Activated CD8-positive, alpha-beta memory T cell treated with anti-CD3 and anti-CD28 coated beads for 36 hours (primary cell): Measurements from ENCODE around the gene SIAH1. TPM values are rescaled to one million over a fixed set of nuclear protein-coding genes. Genes with fewer than 3 reads are reported as not detected.

Experiments
- CTCF ChIA-PET: fragments of 350-600 bp; sonication (Branson Sonifier 250); formaldehyde crosslinking; loops from one replicate; lab custom pipeline; 2021; ENCODE audit warnings: antibody characterized with exemption; lab: Charles Lee
- POLR2A ChIA-PET: fragments of 350-600 bp; sonication (Branson Sonifier 250); formaldehyde crosslinking; loops from one replicate; lab custom pipeline; 2021; ENCODE audit warnings: antibody characterized with exemption; lab: Charles Lee
- total RNA-seq, 2 experiments: library from RNA; stranded (reverse); gene quantifications; one replicate each; pipeline ENCODE4 v1.2.3, GENCODE V29; 2021

Gene SIAH1
- total RNA-seq, 2 experiments from 2014 or later: 13.1 to 14.4 TPM

DNA sequence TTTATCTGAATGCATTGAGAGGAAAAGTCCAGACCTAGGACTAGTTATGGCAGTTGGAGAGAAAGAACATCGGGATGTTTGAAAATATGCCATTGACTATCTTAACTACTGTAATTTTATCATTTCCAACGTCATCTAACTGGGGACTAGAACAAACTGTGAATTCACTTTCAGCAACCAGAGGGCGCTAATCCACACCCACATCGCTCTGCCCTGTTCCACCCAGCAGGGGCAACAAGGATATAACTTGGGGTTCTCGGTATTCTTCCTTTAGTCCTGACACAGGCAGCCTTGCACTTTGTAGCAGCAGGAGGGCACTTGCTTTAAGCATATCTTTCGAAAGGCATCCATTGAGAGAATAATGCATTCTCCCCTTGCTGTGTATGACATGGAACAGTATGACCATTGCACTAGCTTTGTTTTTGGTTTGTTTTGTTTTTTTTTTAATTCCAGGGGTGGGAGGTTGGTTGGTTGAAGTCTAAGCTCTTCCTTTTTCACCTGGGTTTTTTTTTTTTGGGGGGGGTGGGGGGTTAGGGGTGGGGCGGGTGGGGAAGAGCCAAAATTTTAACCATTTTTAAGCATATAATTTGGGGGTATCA is 31.5 kb downstream of the SIAH1 start:
- ChIA-PET POLR2A (interaction anchor here (0.6 to 0.8 kb wide), 2 partner anchors 12 to 32 kb away, joined by 4 to 5 read pairs; no protein-coding TSS in a partner anchor), CTCF (interaction anchor here (1.0 to 3.2 kb wide), 5 partner anchors 11 to 277 kb away, joined by 3 to 14 read pairs (median 10); no protein-coding TSS in a partner anchor)

DNA sequence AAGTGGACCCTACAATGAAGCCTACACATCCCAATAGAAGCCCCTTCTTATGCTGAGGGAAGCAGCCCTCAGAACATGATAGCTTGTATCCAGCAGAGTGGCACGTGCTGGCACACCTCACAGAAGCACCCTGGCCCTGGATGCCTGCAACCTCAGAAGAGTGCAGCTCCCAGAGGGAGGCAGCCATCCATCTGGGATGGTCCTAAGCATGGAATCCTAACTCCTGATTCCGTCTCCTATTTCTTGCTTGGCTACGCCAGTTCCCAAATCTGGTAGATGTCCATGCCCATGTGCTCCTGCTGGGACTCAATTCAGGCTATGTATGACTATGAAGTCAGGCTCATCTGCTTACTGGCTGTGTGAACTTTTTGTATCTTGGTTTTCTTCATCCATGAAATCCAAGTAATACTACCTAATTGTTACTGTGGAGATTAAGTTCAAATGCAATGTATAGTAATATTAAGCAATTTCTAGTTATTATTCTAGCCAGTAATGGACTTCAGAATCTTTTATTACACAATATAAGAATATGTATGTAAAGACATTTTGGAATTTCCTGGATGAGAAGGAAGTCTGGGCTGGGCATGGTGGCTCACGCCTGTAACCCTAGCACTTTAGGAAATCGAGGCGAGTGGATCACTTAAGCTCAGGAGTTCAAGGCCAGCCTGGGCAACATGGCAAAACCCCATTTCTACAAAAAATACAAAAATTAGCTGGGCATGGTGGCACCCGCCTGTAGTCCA is 32.4 kb downstream of the SIAH1 start:
- POLR2A ChIA-PET: interaction anchor here (0.8 kb wide), 1 partner anchor 33 kb away, joined by 4 read pairs; no protein-coding TSS in a partner anchor

GRCh38 chr16:48350736-48351135 is 34.5 kb downstream of the SIAH1 start:
- POLR2A ChIA-PET: no interaction called here
- CTCF ChIA-PET: interaction anchor here (1.0 to 3.2 kb wide), 3 partner anchors 15 to 279 kb away, joined by 3 to 12 read pairs (median 6); no protein-coding TSS in a partner anchor

More for the DNA sequence above, 32.4 kb downstream of the SIAH1 start:
- CTCF ChIA-PET: interaction anchor here (0.7 to 3.2 kb wide), 4 partner anchors 17 to 277 kb away, joined by 6 to 14 read pairs (median 11); no protein-coding TSS in a partner anchor

GRCh38 chr16:48347980-48348379 is 37.2 kb downstream of the SIAH1 start:
- ChIA-PET CTCF (interaction anchor here (1.0 kb wide), 1 partner anchor 276 kb away, joined by 3 read pairs; no protein-coding TSS in a partner anchor), POLR2A (no interaction called here)

- CTCF ChIA-PET: no interaction called here
Observed at GRCh38 chr16:48347191-48347865, 37.9 kb downstream of the SIAH1 start.

DNA sequence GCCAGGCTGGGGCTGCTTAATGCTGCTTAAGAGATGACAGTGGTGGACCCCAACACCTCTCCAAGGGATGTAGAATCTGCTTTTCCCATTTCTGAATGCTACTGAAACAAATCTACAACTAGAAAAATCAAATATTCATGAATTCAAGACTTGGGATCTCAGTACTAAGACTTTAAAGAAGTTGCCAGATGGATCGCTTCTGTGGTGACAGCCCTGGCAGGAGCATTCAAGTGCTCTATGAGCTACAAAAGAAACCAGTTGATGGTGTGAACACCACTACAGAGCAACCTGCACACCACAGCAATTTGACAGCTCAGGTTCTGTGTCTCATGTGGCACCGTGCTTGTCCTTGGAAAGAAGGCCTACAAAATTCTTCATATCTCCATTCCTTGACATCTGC is 42.6 kb downstream of the SIAH1 start:
- ChIA-PET POLR2A (no interaction called here), CTCF (no interaction called here)

More at GRCh38 chr16:48347191-48347865, 37.9 kb downstream of the SIAH1 start:
- POLR2A ChIA-PET: no interaction called here

DNA sequence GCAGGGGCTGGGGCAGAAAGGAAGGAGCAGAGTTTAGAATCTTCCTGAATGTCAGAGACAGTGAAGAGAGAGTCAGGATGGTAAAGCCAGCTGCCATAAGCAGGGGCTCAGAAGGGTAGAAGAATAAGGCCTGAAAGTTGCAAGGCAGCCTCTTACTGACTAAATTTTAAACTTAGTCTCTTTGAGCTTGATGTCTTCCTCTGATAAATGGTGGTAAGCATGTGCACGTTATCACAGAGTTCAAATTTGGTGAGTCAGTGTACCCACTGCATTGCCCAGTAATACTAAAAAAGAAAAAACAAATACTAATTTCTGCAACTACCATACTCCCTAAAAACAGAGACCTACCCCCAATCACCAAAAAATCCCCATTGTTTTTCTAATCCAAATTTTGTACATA is 45.2 kb downstream of the SIAH1 start:
- CTCF ChIA-PET: interaction anchor here (1.3 kb wide), 1 partner anchor 290 kb away, joined by 3 read pairs; no protein-coding TSS in a partner anchor
- POLR2A ChIA-PET: no interaction called here

DNA sequence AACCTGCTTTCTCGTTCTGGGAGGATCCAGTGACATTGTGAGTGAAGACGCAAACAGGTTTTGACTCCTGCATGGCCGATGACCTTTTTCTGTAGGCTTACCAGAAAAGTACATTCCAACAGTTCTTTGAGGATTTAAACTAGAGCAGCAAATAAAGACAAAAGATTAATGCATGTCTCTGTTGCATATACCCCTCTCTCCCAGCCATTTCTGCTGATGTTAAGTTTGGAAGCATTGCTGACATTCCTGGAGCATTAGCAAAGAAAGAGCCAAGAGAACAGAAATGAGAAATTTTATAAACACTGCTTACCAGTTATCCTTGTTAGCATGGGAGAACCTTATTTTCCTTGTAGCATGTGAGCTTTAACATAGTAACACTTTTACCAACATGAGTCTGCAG is 49.3 kb downstream of the SIAH1 start:
- POLR2A ChIA-PET: no interaction called here
- CTCF ChIA-PET: no interaction called here

- ChIA-PET POLR2A (no interaction called here), CTCF (no interaction called here)
Observed at GRCh38 chr16:48334325-48334724, 50.9 kb downstream of the SIAH1 start.

DNA sequence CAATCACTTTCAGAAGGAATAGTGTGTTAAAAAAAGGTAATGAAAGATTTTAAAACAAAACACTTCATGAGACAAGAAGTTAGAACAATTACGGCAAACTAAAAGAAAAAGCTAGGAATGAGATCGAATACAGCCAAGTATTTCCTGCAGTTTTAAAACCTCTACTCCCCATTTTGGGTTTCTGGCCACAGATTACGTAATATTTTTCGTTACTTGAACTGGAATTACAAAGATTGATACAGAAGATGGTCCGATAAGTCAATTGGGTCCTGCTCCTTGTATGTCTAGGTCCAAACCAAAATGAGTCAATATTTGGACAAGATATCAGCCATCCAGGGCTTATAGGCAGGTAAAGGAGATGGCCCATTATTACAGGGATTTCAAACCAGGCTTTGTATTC is 52.2 kb downstream of the SIAH1 start:
- CTCF ChIA-PET: no interaction called here
- POLR2A ChIA-PET: no interaction called here

DNA sequence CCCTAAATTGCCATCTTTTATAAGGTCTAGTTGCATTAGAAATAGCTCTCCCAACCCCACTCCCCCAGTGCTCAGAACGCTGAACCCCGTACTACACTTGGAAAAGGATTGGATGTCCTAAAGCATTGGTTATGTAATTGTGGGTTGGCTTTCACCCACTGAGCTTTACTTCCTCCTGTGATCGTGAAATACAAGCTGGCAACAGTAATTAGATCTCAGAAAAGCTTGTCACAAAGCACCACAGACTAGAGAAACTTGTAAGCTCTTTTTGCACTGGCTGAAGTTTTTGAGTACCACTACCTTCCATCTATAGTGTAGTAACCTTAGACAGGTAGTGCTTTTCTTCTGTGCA is 54.4 kb downstream of the SIAH1 start:
- ChIA-PET CTCF (no interaction called here), POLR2A (interaction anchor here (0.6 kb wide), 1 partner anchor 25 kb away, joined by 3 read pairs; no protein-coding TSS in a partner anchor)

GRCh38 chr16:48330189-48330840 is 54.9 kb downstream of the SIAH1 start:
- ChIA-PET POLR2A (no interaction called here), CTCF (no interaction called here)

DNA sequence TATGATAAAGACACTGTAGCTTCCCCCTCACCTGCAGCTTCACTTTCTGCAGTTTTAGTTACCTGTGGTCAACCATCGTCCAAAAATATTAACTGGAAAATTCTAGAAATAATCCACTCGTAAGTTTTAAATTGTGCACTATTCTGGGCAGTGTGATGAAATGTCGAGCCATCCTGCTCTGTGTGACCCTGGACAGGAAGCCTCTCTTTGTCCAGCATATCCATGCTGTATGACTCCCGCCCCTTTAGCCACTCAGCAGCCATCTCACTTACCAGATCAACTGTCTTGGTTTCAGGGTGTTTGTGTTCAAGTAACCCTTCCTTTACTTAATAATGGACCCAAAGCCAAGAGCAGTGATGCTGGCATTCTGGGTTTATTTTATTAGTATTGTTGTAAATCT is 56.1 kb downstream of the SIAH1 start:
- ChIA-PET CTCF (no interaction called here), POLR2A (no interaction called here)

- ChIA-PET POLR2A (no interaction called here), CTCF (no interaction called here)
Observed at GRCh38 chr16:48326915-48327314, 58.3 kb downstream of the SIAH1 start.

GRCh38 chr16:48323783-48324775 is 61.1 kb downstream of the SIAH1 start:
- CTCF ChIA-PET: no interaction called here
- POLR2A ChIA-PET: no interaction called here

- CTCF ChIA-PET: interaction anchor here (1.9 kb wide), 1 partner anchor 302 kb away, joined by 10 read pairs; no protein-coding TSS in a partner anchor
- POLR2A ChIA-PET: no interaction called here
Observed at GRCh38 chr16:48321317-48322036, 63.7 kb downstream of the SIAH1 start.

GRCh38 chr16:48318630-48319029 is 66.6 kb downstream of the SIAH1 start:
- CTCF ChIA-PET: no interaction called here
- POLR2A ChIA-PET: no interaction called here
